Caco-2 (cell line): ENCODE data around the gene ATG13. TPM values are rescaled to one million over a fixed set of nuclear protein-coding genes. Genes with fewer than 3 reads are reported as not detected.
A peak's percentile ranks its signal among the peaks of the same experiment; 100 is the strongest.

Source experiments
- BruUV-seq: library from RNA; stranded (reverse); fragments of 400-500 nt; replicated peaks from 2 replicates; lab custom pipeline; 2021; lab: Mats Ljungman, UMichigan
- CTCF ChIA-PET: fragments of 300-600 bp; sonication (Branson Sonifier 250); formaldehyde crosslinking; loops from one replicate; lab custom pipeline; 2022; ENCODE audit warnings: antibody characterized with exemption; lab: Charles Lee
- POLR2A ChIA-PET: fragments of 300-600 bp; sonication (Branson Sonifier 250); formaldehyde crosslinking; loops from one replicate; lab custom pipeline; 2022; ENCODE audit warnings: antibody characterized with exemption; lab: Charles Lee
- DNase-seq, 2 experiments: peaks; one replicate each; pipeline versions ENCODE4 v3.0.0 to v3.0.0-alpha.2; 2020 to 2022
- H3K27me3 ChIP-seq: replicated peaks from 2 replicates; pipeline ENCODE4 v1.6.0; 2011; ENCODE audit warnings: low read length; ENCODE audit not compliant: control insufficient read depth, insufficient read depth
- H3K36me3 ChIP-seq: 2 replicates; pipeline ENCODE4 v1.5.1; 2011; ENCODE audit warnings: low read length; ENCODE audit not compliant: control insufficient read depth, insufficient read depth
- H3K4me1 ChIP-seq: fragments of 250-450 bp; sonication (Bioruptor Pico); 2 replicates; pipeline ENCODE4 v1.5.1; 2020; ENCODE audit warnings: mild to moderate bottlenecking
- H3K4me3 ChIP-seq: 2 replicates; pipeline ENCODE4 v1.5.1; 2011; ENCODE audit warnings: low read depth, mild to moderate bottlenecking, control low read depth, low read length
- H3K9me3 ChIP-seq: fragments of 250-450 bp; sonication (Bioruptor Pico); 2 replicates; pipeline ENCODE4 v1.5.1; 2020; ENCODE audit warnings: mild to moderate bottlenecking, moderate library complexity
- H3K27ac Mint-ChIP-seq: one replicate; pipeline ENCODE4 v1.8.0; 2022; ENCODE audit warnings: mixed read lengths; ENCODE audit not compliant: unreplicated experiment
- H3K27me3 Mint-ChIP-seq: one replicate; pipeline ENCODE4 v1.8.0; 2022; ENCODE audit warnings: mixed read lengths; ENCODE audit not compliant: insufficient read depth, unreplicated experiment
- H3K36me3 Mint-ChIP-seq: one replicate; pipeline ENCODE4 v1.8.0; 2022; ENCODE audit warnings: mild to moderate bottlenecking, mixed read lengths; ENCODE audit not compliant: insufficient read depth, unreplicated experiment
- H3K4me1 Mint-ChIP-seq: one replicate; pipeline ENCODE4 v1.8.0; 2022; ENCODE audit warnings: low read depth, mixed read lengths; ENCODE audit not compliant: unreplicated experiment
- H3K4me3 Mint-ChIP-seq: one replicate; pipeline ENCODE4 v1.8.0; 2022; ENCODE audit warnings: mild to moderate bottlenecking, moderate library complexity, mixed read lengths; ENCODE audit not compliant: unreplicated experiment
- H3K9me3 Mint-ChIP-seq: one replicate; pipeline ENCODE4 v1.8.0; 2022; ENCODE audit warnings: mixed read lengths; ENCODE audit not compliant: unreplicated experiment
- CTCF ChIP-seq, 2 experiments: fragments of 200-600 bp in 1 of 2; IDR thresholded peaks; 1 replicate in 1 of 2; 2 replicates in 1 of 2; pipeline versions ENCODE4 v1.5.1 to v1.8.0; 2011 to 2022; ENCODE audit warnings: antibody characterized with exemption in 1 of 2, control low read depth in 1 of 2, inconsistent platforms in 1 of 2, low read depth in 1 of 2, low read length in 1 of 2, mild to moderate bottlenecking in 1 of 2, moderate library complexity in 1 of 2; ENCODE audit not compliant: insufficient read depth in 1 of 2, severe bottlenecking in 1 of 2, unreplicated experiment in 1 of 2
- intact Hi-C: fragments of 100-400 bp; cut with micrococcal nuclease; formaldehyde crosslinking; loops from one replicate; pipeline ENCODE4 v1.10.0; 2022; ENCODE audit not compliant: unreplicated experiment
- total RNA-seq: library from RNA; stranded (reverse); gene quantifications from 2 replicates; pipeline ENCODE4 v1.2.3, GENCODE V29; 2022

ATG13 gene
- total RNA-seq, 1 experiment from 2014 or later = 101 TPM

- Mint-ChIP-seq H3K36me3 (peaks cover 40% of the 10 kb centered on the region), H3K9me3 (no peaks in the 10 kb centered on the region), H3K4me1 (no peaks in the 10 kb centered on the region), H3K4me3 (no peak overlapping the region), H3K27ac (no peak overlapping the region), H3K27me3 (no peaks in the 10 kb centered on the region)
- ChIA-PET CTCF (no interaction called here), POLR2A (no interaction called here)
- Histone ChIP-seq H3K4me3 (no peak overlapping the region), H3K4me1 (no peaks in the 10 kb centered on the region), H3K27me3 (no peaks in the 10 kb centered on the region), H3K9me3 (no peaks in the 10 kb centered on the region), H3K36me3 (peaks cover 11% of the 10 kb centered on the region)
- BruUV-seq = no TSS peak
- no peak for DNase-seq
- TF ChIP-seq CTCF (IDR thresholded peaks at IDR 0.05; ENCODE audit: insufficient read depth in 1 of 2, low read depth in 1 of 2, low read length in 1 of 2, severe bottlenecking in 1 of 2, unreplicated experiment in 1 of 2) = no peak
- intact Hi-C loops = no loop called here
Observed at GRCh38 chr11:46684367-46684766, 67.0 kb downstream of the ATG13 start.

DNA sequence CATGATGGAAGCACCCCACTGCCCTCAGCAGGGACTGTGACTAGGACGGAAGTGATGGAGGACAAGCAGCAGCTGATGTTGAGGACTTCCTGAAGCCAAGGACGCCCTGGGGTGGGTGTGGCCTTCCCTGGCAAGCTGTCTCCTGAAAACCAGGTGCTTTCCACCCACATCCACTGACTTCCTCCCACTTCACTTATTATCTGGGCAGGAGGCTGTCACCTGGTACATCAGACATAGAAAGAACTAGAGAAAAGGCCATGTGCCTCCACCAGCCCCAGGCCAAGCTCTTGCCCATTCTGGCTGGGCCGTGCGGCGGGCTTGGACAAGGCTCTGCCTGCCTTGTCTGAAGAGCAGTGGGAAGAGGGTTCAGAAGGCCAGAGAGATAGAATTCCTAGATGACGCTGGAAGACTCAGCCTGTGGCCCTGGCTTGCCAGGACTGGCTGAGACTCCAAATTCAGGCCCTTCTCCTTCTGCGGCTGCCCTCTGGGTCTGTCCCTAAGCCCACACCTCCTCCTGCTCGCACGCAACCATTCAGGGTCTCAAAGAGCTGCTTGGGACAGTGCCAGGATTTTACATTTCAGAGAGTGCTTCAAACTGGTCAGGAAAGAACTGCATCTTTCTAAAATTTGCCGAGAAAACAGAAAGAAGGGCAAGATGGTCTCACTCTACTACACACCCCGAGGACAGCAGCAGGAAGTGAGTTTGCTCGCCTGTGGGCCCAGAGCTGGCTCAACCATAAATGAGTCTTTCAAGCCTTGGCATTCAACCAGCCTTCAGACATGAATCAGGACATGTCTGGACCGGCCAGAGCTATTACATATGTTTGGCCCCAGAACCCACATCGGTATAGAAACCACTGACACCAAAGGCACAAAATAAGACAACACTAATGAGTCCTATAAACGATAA is 69.8 kb downstream of the ATG13 start:
- Mint-ChIP-seq H3K27me3 (no peaks in the 10 kb centered on the region), H3K27ac (no peak overlapping the region), H3K9me3 (no peaks in the 10 kb centered on the region), H3K4me1 (no peaks in the 10 kb centered on the region), H3K4me3 (no peak overlapping the region), H3K36me3 (peaks cover 39% of the 10 kb centered on the region)
- no peak for DNase-seq
- ChIA-PET POLR2A (no interaction called here), CTCF (no interaction called here)
- TSS peak; percentile 16 for BruUV-seq
- Histone ChIP-seq H3K27me3 (no peaks in the 10 kb centered on the region), H3K4me1 (no peaks in the 10 kb centered on the region), H3K9me3 (no peaks in the 10 kb centered on the region), H3K4me3 (no peak overlapping the region), H3K36me3 (peaks cover 9% of the 10 kb centered on the region)
- intact Hi-C loops = no loop called here
- TF ChIP-seq CTCF (IDR thresholded peaks at IDR 0.05; ENCODE audit: insufficient read depth in 1 of 2, low read depth in 1 of 2, low read length in 1 of 2, severe bottlenecking in 1 of 2, unreplicated experiment in 1 of 2) = no peak

- Mint-ChIP-seq H3K4me1 (no peaks in the 10 kb centered on the region), H3K9me3 (no peaks in the 10 kb centered on the region), H3K27ac (no peak overlapping the region), H3K27me3 (no peaks in the 10 kb centered on the region), H3K4me3 (no peak overlapping the region), H3K36me3 (peaks cover 37% of the 10 kb centered on the region)
- Histone ChIP-seq H3K4me1 (no peaks in the 10 kb centered on the region), H3K9me3 (no peaks in the 10 kb centered on the region), H3K27me3 (no peaks in the 10 kb centered on the region), H3K36me3 (peaks cover 14% of the 10 kb centered on the region), H3K4me3 (no peak overlapping the region)
- intact Hi-C loops = no loop called here
- POLR2A ChIA-PET = no interaction called here
- no peak for TF ChIP-seq CTCF (IDR thresholded peaks at IDR 0.05; ENCODE audit: insufficient read depth in 1 of 2, low read depth in 1 of 2, low read length in 1 of 2, severe bottlenecking in 1 of 2, unreplicated experiment in 1 of 2)
- DNase-seq = no peak
- BruUV-seq = TSS peak; percentile 1
- CTCF ChIA-PET = interaction anchor here (0.5 kb wide), 1 partner anchor 1162 kb away, joined by 3 read pairs; no protein-coding TSS in a partner anchor
Observed at GRCh38 chr11:46690702-46691101, 73.3 kb downstream of the ATG13 start.
